Measurements from ENCODE around the gene NUP153. TPM values are rescaled to one million over a fixed set of nuclear protein-coding genes. Genes with fewer than 3 reads are reported as not detected.

Gene NUP153
- total and polyA plus RNA-seq, 11 donors, result 3.7 to 31.7 (median 25.4) TPM

- no peak for TF ChIP-seq CTCF (IDR thresholded peaks at IDR 0.05)
- TF ChIP-seq POLR2A (IDR thresholded peaks at IDR 0.05), result no peak
- DNase-seq (no peak), ATAC-seq (no peak)
- Histone ChIP-seq H3K36me3 (peaks cover 0 to 40% (median 30%) of the 10 kb centered on the region in 9 donors), H3K27me3 (no peaks in the 10 kb centered on the region), H3K4me1 (peaks cover 0 to 9% (median 0%) of the 10 kb centered on the region in 12 donors), H3K4me3 (no peak overlapping the region), H3K9me3 (no peaks in the 10 kb centered on the region), H3K27ac (no peak overlapping the region)
- WGBS, 4 donors, result 96 to 98% (median 97%) methylated on average over 5 of the region's 5 CpGs
- intact Hi-C loops (cut with DNase I), result no loop called here
Measured at GRCh38 chr6:17677602-17678001, 29.1 kb downstream of the NUP153 start.

- H3K9me3 ChIP-seq, result no peaks in the 10 kb centered on the region
- no peak for DNase-seq
- ATAC-seq, result no peak
- no peak overlapping the region for H3K27ac ChIP-seq
- H3K27me3 ChIP-seq, result no peaks in the 10 kb centered on the region
- intact Hi-C loops (cut with DNase I), result no loop called here
- H3K4me3 ChIP-seq, result no peak overlapping the region
- no peak for TF ChIP-seq POLR2A (IDR thresholded peaks at IDR 0.05)
- no peak for TF ChIP-seq CTCF (IDR thresholded peaks at IDR 0.05)
- peaks cover 0 to 70% (median 60%) of the 10 kb centered on the region in 9 donors for H3K36me3 ChIP-seq
- 95 to 97% (median 96%) methylated on average over 4 of the region's 4 CpGs for WGBS, 4 donors
- H3K4me1 ChIP-seq, result peaks cover 0 to 9% (median 0%) of the 10 kb centered on the region in 12 donors
Measured at GRCh38 chr6:17673543-17674254, 33.0 kb downstream of the NUP153 start.

- H3K4me1 ChIP-seq, result peaks cover 0 to 3% (median 0%) of the 10 kb centered on the region in 12 donors
- no peaks in the 10 kb centered on the region for H3K27me3 ChIP-seq
- DNase-seq, result no peak
- H3K4me3 ChIP-seq, result no peak overlapping the region
- no peak overlapping the region for H3K27ac ChIP-seq
- H3K36me3 ChIP-seq, result peaks cover 0 to 85% (median 75%) of the 10 kb centered on the region in 9 donors
- intact Hi-C loops (cut with DNase I), result no loop called here
- TF ChIP-seq CTCF (IDR thresholded peaks at IDR 0.05) (no peak), POLR2A (IDR thresholded peaks at IDR 0.05) (no peak)
- 95 to 99% (median 97%) methylated on average over 7 of the region's 7 CpGs for WGBS, 4 donors
- H3K9me3 ChIP-seq, result no peaks in the 10 kb centered on the region
- ATAC-seq, result no peak
Measured at GRCh38 chr6:17672064-17672718, 34.5 kb downstream of the NUP153 start.

GRCh38 chr6:17666646-17667045 lies 40.1 kb downstream of the NUP153 start:
- H3K4me1 ChIP-seq, result no peaks in the 10 kb centered on the region
- H3K27ac ChIP-seq, result no peak overlapping the region
- H3K9me3 ChIP-seq, result no peaks in the 10 kb centered on the region
- no peaks in the 10 kb centered on the region for H3K27me3 ChIP-seq
- no peak for DNase-seq
- TF ChIP-seq POLR2A (IDR thresholded peaks at IDR 0.05) (no peak), CTCF (IDR thresholded peaks at IDR 0.05) (no peak)
- H3K36me3 ChIP-seq, result peaks cover 0 to 100% (median 88%) of the 10 kb centered on the region in 9 donors
- no peak overlapping the region for H3K4me3 ChIP-seq
- WGBS, 4 donors, result 92 to 99% (median 95%) methylated on average over 1 of the region's 1 CpG
- ATAC-seq, result no peak
- intact Hi-C loops (cut with DNase I), result no loop called here
